Ectodermal cell (in vitro differentiated cells): ENCODE data around the gene SCIN.
"Not testable (repeated sequence)": the region's sequence is repeated elsewhere in the genome, so short reads cannot be mapped to it uniquely, and the experiment has no call there.

Experiments
- H3K27ac ChIP-seq: 2 replicates; pipeline ENCODE4 v1.7.0; 2013; ENCODE audit warnings: mild to moderate bottlenecking, low read depth, low read length; ENCODE audit not compliant: insufficient read depth, poor library complexity, severe bottlenecking
- H3K27me3 ChIP-seq: 2 replicates; pipeline ENCODE4 v1.7.0; 2013; ENCODE audit warnings: mild to moderate bottlenecking, low read length; ENCODE audit not compliant: insufficient read depth, control insufficient read depth, poor library complexity, severe bottlenecking
- H3K36me3 ChIP-seq: one replicate; pipeline ENCODE4 v1.7.0; 2013; ENCODE audit warnings: low read length; ENCODE audit not compliant: control insufficient read depth, insufficient read depth
- H3K4me1 ChIP-seq: one replicate; pipeline ENCODE4 v1.7.0; 2013; ENCODE audit warnings: low read length; ENCODE audit not compliant: control insufficient read depth, insufficient read depth
- H3K4me3 ChIP-seq: 2 replicates; pipeline ENCODE4 v1.7.0; 2013; ENCODE audit warnings: low read depth, low read length, control low read depth; ENCODE audit not compliant: insufficient read depth
- H3K9me3 ChIP-seq: 2 replicates; pipeline ENCODE4 v1.7.0; 2013; ENCODE audit warnings: mild to moderate bottlenecking, low read length, moderate library complexity; ENCODE audit not compliant: control insufficient read depth
- WGBS, 2 experiments: methylation state at CpG; one replicate each; pipeline ENCODE4 v1.1.7; 2013; ENCODE audit warnings: missing lambda C conversion rate in 2 of 2; 5-methylcytosine and 5-hydroxymethylcytosine counted together

Gene SCIN

GRCh38 chr7:12643644-12644043 is 73.1 kb downstream of the SCIN start:
- H3K9me3 ChIP-seq: no peaks in the 10 kb centered on the region
- H3K4me1 ChIP-seq: no peaks in the 10 kb centered on the region
- no peak overlapping the region for H3K4me3 ChIP-seq
- H3K36me3 ChIP-seq: no peaks in the 10 kb centered on the region
- no peak overlapping the region for H3K27ac ChIP-seq
- 95 to 97% methylated on average over 5 of the region's 5 CpGs for WGBS, 2 experiments
- H3K27me3 ChIP-seq: no peaks in the 10 kb centered on the region

- not testable (repeated sequence) for H3K27ac ChIP-seq, H3K4me3 ChIP-seq, H3K9me3 ChIP-seq, H3K27me3 ChIP-seq, H3K4me1 ChIP-seq, H3K36me3 ChIP-seq
- WGBS, 2 experiments: 78 to 81% methylated on average over 5 to 6 of the region's 6 CpGs
These were observed 74.7 kb downstream of the SCIN start for GRCh38 chr7:12645212-12645611.

GRCh38 chr7:12646139-12646538 is 75.6 kb downstream of the SCIN start:
- H3K27me3 ChIP-seq: no peaks in the 10 kb centered on the region
- H3K4me3 ChIP-seq: no peak overlapping the region
- 24 to 43% methylated on average over 1 of the region's 1 CpG for WGBS, 2 experiments
- H3K9me3 ChIP-seq: no peaks in the 10 kb centered on the region
- no peaks in the 10 kb centered on the region for H3K36me3 ChIP-seq
- H3K27ac ChIP-seq: no peak overlapping the region
- no peaks in the 10 kb centered on the region for H3K4me1 ChIP-seq

GRCh38 chr7:12647364-12648219 is 77.1 kb downstream of the SCIN start:
- H3K27ac ChIP-seq: no peak overlapping the region
- 82 to 83% methylated on average over 5 of the region's 6 CpGs for WGBS, 2 experiments

GRCh38 chr7:12648704-12649261 is 78.3 kb downstream of the SCIN start:
- H3K27ac ChIP-seq: no peak overlapping the region
- no peaks in the 10 kb centered on the region for H3K4me1 ChIP-seq
- H3K27me3 ChIP-seq: no peaks in the 10 kb centered on the region
- no peak overlapping the region for H3K4me3 ChIP-seq
- no peaks in the 10 kb centered on the region for H3K36me3 ChIP-seq
- no peaks in the 10 kb centered on the region for H3K9me3 ChIP-seq
- 56 to 66% methylated on average over 4 of the region's 4 CpGs for WGBS, 2 experiments

More at GRCh38 chr7:12647364-12648219, 77.1 kb downstream of the SCIN start:
- Histone ChIP-seq H3K27me3 (no peaks in the 10 kb centered on the region), H3K4me1 (no peaks in the 10 kb centered on the region), H3K4me3 (no peak overlapping the region), H3K9me3 (no peaks in the 10 kb centered on the region), H3K36me3 (no peaks in the 10 kb centered on the region)

GRCh38 chr7:12649348-12649747 is 78.8 kb downstream of the SCIN start:
- no peaks in the 10 kb centered on the region for H3K36me3 ChIP-seq
- no peaks in the 10 kb centered on the region for H3K4me1 ChIP-seq
- no peaks in the 10 kb centered on the region for H3K9me3 ChIP-seq
- H3K4me3 ChIP-seq: no peak overlapping the region
- no peak overlapping the region for H3K27ac ChIP-seq
- no peaks in the 10 kb centered on the region for H3K27me3 ChIP-seq

- WGBS, 2 experiments: 88 to 100% methylated on average over 1 of the region's 2 CpGs
- H3K27me3 ChIP-seq: no peaks in the 10 kb centered on the region
- no peak overlapping the region for H3K4me3 ChIP-seq
- H3K4me1 ChIP-seq: no peaks in the 10 kb centered on the region
- no peaks in the 10 kb centered on the region for H3K9me3 ChIP-seq
- no peak overlapping the region for H3K27ac ChIP-seq
- no peaks in the 10 kb centered on the region for H3K36me3 ChIP-seq
These were observed 79.6 kb downstream of the SCIN start for GRCh38 chr7:12650080-12650479.

- no peak overlapping the region for H3K27ac ChIP-seq
- H3K27me3 ChIP-seq: no peaks in the 10 kb centered on the region
- H3K36me3 ChIP-seq: no peaks in the 10 kb centered on the region
- WGBS, 2 experiments: 94 to 100% methylated on average over 2 of the region's 3 CpGs
- H3K9me3 ChIP-seq: no peaks in the 10 kb centered on the region
- H3K4me3 ChIP-seq: no peak overlapping the region
- H3K4me1 ChIP-seq: no peaks in the 10 kb centered on the region
These were observed 82.6 kb downstream of the SCIN start for GRCh38 chr7:12653110-12653509.

- Histone ChIP-seq H3K27ac (no peak overlapping the region), H3K36me3 (no peaks in the 10 kb centered on the region), H3K27me3 (no peaks in the 10 kb centered on the region), H3K4me3 (no peak overlapping the region), H3K9me3 (no peaks in the 10 kb centered on the region), H3K4me1 (no peaks in the 10 kb centered on the region)
- WGBS, 2 experiments: 93 to 100% methylated on average over 1 to 2 of the region's 2 CpGs
These were observed 83.0 kb downstream of the SCIN start for GRCh38 chr7:12653518-12653917.

GRCh38 chr7:12655161-12655560 is 84.6 kb downstream of the SCIN start:
- no peak overlapping the region for H3K4me3 ChIP-seq
- no peaks in the 10 kb centered on the region for H3K9me3 ChIP-seq
- WGBS, 2 experiments: no CpG with 5 or more reads among the region's 2 CpGs
- no peaks in the 10 kb centered on the region for H3K36me3 ChIP-seq
- H3K27me3 ChIP-seq: no peaks in the 10 kb centered on the region
- no peak overlapping the region for H3K27ac ChIP-seq
- no peaks in the 10 kb centered on the region for H3K4me1 ChIP-seq
